GM10847 (cell line): ENCODE results near the gene THY1.

Experiments
- POLR2A ChIP-seq: IDR thresholded peaks from 2 replicates; pipeline ENCODE4 v1.6.1; 2011; ENCODE audit not compliant: insufficient read length; ENCODE audit errors: extremely low read depth

The THY1 gene

DNA sequence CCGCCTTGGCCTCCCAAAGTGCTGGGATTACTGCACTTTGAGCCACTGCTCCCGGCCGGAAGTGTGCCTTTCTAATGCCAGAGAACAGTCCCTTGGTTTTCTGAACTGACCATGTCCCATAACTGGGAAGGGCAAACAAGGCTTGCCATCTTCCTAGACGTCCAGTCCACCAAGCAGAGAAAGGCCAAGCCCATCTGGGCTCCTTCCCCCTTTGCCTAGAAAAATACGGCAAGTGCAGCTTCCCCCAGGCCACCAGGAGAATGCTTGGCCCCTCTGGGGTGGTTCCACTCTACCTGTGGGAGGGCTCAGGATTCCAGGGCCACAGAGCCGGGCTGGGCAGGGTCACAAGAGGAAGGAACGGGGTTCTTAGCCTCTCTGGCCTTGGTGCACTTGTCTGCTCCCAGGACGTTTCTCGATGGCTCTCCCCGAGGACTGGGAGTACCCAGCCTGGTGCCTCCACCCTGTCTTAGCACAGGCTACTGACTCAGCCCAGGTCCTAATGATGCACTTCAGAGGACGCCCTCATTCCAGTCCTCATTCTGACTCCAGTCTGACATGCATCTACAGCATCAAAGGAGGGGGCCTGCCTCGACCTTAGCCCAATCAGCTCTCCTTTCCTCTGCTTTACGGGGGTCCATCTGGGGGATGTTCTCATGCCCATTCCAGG, 42.7 kb downstream of the THY1 start:
- no peak for TF ChIP-seq POLR2A

- TF ChIP-seq POLR2A: no peak
Observed at GRCh38 chr11:119378851-119379465, 44.0 kb downstream of the THY1 start.

DNA sequence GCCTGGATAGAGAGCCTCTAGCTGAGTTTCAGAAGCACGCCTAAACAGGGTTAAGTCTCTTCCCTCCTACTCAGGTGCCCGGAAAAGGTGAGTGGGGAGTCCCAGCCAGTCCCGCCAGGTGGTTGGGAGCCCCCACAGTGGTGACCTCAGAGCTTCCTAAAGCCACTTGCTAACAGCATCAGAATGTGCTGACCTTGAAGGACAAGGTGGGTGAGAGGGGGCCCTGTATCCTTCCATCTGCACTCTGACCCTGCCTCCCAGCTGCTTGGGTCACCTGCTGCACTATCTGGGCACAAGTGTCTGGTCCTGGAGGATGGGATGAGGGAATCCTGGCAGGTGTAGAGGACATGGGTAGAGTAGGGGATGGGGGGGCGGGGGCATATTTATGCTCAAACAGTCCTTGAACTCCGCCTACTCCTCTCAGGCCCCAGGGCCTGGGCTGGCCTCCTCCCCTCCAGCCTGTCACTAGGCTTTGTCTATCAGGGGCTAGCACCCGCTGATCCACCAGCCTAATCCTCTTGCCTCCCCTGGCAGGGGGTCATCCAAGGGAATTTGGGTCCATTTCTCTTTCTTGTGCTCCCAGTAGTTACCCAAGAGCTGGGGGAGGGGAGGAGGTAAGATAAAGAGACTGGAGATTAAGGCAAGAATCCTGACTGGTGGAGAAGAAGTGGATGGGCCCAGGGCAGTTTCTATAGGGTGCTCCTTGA, 44.9 kb downstream of the THY1 start:
- TF ChIP-seq POLR2A: no peak

GRCh38 chr11:119377112-119377901, 45.7 kb downstream of the THY1 start:
- no peak for TF ChIP-seq POLR2A

DNA sequence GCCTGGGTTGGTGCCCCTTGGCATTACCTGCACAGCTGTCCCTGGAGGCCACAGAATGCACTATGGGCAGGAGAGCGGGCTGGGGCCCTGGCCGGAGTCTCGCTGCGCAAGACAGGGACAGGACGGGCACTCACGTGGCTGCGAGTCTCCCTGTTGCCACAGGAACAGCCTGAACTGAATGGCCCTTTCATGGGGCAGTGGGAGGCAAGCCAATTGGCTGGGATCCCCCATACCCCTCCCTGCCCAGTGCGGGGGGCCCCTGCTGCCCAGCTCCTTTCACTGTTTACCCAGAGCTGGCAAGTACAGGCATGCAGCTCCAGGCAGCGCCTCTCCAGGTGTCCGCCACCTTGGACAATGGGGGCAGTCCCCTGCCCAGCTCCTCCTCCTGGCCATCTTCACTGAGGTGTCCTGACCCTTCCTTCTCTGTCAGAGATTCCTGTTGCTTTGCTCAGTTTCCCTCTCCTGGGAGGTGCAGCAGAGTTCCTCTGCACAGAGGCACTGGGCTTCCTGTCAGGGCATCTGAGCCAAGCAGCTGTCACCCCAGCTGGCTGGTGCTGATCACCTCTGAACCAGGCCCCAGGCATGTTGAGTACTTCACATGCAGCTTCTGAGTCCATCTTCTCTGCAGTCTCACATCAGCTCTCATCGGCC, 46.6 kb downstream of the THY1 start:
- TF ChIP-seq POLR2A: no peak

GRCh38 chr11:119375337-119376196, 47.4 kb downstream of the THY1 start:
- TF ChIP-seq POLR2A: no peak

DNA sequence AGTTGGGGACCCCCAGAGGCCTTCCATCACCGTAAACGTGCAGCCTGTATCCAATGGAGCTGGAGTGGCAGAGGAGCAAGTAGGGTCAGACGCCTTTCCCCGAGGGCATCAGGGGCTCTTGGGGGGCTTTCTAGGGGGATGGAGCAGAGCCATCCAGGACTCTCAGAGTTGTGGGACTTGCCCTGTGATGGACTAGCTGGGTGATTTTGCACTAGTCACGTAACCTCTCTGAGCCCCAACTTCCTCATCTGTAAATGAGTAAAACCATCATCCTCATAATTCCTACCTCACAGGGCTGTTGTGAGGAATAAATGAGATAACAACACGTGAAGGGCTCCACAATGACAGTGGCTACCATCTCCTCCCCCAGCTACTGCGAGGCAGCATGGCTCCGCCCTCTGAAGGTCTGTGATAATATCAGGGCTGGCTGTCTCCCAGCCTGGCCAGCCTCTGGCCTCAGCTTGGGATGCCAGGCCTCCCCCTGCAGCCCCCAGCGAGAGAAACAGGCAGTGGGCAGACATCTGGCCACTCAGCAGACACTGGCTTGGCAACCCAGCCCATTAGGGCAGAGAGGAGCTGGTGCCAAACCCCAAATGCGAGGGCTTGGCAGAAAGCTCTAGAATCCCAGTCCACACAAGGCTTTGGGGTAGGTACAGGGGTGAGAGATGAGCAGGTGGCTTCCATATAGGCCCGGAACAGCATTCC, 48.2 kb downstream of the THY1 start:
- no peak for TF ChIP-seq POLR2A

- no peak for TF ChIP-seq POLR2A
Observed at GRCh38 chr11:119373921-119374631, 48.9 kb downstream of the THY1 start.

- no peak for TF ChIP-seq POLR2A
Observed at GRCh38 chr11:119373059-119373920, 49.7 kb downstream of the THY1 start.

DNA sequence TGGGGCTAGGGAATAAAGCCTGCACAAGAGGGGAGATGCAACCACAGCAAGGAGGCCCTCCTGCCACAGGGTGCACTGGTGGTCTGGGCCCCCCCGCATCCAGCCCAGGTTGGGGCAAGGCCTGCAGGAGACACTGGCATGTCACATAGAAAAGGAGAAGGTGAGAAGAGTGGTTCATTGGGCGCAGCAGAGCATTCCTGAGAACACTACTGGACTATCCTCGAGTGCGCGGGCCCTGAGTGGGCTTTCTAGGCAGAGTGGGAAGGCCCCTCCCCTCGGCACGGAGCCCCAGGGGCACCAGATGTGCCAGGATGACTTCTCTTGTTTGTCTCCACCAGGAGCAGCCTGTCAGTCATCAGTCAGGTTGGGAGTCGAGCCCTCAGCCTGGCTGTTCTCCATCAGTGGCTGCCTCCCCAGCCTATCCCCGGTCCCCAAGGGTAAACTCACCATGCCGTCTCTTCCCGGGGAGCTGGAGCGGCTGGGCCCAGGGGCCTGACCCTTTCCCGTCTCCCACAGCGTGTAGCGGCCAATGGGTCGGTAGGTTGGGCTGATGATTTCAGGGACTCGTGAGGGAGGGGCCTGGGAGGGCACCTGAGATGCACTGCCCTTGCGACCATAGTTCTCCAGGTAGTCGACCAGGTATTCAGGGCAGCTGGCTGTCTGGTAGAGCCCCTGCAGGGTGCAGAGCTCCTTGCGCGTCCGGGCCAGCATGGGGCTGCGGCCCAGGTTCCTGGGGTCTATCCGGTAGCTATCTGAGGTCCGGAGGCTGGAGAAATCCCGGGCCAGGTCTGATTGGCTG, 50.5 kb downstream of the THY1 start:
- TF ChIP-seq POLR2A: no peak

- no peak for TF ChIP-seq POLR2A
Observed at GRCh38 chr11:119371778-119372182, 51.2 kb downstream of the THY1 start.
